ENCODE results near the gene CUEDC1.

The CUEDC1 gene

GRCh38 chr17:57899391-57899790, 55.8 kb downstream of the CUEDC1 start:
- TF ChIP-seq JUND (IDR thresholded peaks at IDR 0.05; ENCODE audit: low read depth) = no peak
- DNase-seq (ENCODE audit: low read depth in 1 of 2, low spot score in 1 of 2) = no peak
- in situ Hi-C loops (cut with HindIII; ENCODE audit: low pct_unique_long_range_greater_than_20kb, low sequenced_read_pairs) = no loop called here

DNA sequence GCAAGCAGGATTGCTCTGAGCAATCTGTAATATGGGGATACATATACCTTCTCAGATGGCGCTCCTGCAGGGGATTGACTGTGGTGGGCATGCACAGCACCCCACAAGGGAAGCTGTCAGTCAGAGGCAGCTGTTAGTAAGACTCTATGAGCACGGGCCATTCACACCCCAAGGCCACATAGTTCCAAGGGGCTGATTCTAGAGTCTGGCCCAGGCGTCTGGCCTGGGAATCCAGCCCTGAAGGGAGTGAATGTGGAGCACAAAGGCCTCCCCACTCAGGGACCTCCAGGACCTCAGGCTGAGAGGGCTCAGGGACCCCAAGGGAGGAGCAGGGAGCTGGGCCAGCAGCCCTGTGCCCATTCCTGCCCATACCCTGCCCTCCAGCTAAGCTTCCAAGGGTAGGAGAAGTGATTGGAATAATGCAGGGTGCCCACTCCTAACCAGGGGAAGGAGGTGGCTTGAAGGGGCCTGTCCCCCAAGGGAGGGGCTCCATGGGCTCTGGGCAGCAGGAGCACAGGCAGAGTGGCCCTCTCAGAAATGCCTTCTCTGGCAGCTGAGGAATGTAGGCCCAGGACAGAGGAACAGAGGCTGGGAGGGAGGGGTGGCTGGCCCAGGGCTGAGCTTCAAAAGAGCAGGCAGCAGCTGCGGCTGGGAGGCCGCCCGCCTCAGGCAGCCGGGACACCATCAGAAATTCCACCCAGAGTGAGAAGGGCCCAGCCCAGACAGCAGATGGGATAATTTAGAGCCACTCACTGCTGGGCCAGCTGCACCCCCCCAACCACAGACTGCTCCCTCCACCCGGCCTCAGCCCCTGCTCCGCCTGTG, 56.5 kb downstream of the CUEDC1 start:
- DNase-seq (ENCODE audit: low read depth in 1 of 2, low spot score in 1 of 2) = peak in 1 of 2 experiments; percentile 95
- in situ Hi-C loops (cut with HindIII; ENCODE audit: low pct_unique_long_range_greater_than_20kb, low sequenced_read_pairs) = no loop called here
- TF ChIP-seq JUND (IDR thresholded peaks at IDR 0.05; ENCODE audit: low read depth) = no peak

DNA sequence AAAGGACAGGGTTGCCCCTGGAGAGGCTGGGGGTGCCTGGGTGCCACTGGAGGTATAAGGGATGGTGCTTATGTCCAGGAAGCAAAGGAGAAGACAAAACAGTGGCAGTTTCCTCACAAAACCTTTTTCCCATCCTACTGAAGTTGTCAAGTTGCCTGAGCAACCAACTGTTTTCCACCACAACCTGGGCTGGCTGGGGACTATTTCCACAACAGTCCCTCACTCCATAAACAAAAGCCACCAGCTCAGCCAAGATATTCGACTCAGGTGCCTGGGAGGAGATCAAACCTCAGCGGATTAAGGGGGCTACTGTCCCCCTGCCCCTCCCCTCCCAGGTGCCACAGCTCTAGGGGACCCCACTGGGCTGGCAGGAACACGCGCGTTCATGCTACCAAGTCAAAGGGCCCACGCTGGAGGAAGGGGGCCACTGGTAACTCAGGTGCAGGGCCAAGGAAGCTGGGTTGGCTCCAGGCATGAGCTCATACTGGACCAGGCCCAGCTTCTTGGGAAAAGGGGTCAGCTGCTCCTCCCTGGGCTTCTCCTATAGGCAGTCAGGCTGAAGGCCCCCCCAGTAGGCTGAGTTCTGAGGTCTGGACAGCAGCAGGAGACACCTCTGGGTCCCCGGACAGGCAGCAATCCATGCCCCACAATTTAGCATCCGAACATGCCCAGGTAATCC, 59.7 kb downstream of the CUEDC1 start:
- in situ Hi-C loops (cut with HindIII; ENCODE audit: low pct_unique_long_range_greater_than_20kb, low sequenced_read_pairs) = no loop called here
- peak in 1 of 2 experiments; percentile 57 for DNase-seq (ENCODE audit: low read depth in 1 of 2, low spot score in 1 of 2)

DNA sequence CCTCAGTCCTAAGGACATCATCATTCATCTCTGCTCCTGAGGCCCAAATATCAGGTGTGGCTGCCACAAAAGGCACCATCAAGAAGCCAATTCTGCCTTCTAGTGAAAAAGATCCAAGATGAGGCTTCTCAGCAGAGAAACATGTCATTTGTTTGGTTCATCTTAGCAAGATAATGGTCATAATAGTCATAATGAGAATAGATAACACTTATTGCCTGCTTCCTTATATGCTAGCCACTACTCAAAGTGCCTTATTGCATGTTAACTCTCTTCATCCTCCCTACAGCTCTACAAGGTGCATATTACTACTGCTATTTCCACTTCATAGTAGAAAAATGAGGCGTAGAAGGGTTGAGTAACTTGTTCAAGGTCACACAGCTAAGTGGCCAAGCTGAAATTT, 60.4 kb downstream of the CUEDC1 start:
- DNase-seq (ENCODE audit: low read depth in 1 of 2, low spot score in 1 of 2) = no peak
- no peak for TF ChIP-seq JUND (IDR thresholded peaks at IDR 0.05; ENCODE audit: low read depth)
- in situ Hi-C loops (cut with HindIII; ENCODE audit: low pct_unique_long_range_greater_than_20kb, low sequenced_read_pairs) = no loop called here

More for the DNA sequence above, 59.7 kb downstream of the CUEDC1 start:
- no peak for TF ChIP-seq JUND (IDR thresholded peaks at IDR 0.05; ENCODE audit: low read depth)

DNA sequence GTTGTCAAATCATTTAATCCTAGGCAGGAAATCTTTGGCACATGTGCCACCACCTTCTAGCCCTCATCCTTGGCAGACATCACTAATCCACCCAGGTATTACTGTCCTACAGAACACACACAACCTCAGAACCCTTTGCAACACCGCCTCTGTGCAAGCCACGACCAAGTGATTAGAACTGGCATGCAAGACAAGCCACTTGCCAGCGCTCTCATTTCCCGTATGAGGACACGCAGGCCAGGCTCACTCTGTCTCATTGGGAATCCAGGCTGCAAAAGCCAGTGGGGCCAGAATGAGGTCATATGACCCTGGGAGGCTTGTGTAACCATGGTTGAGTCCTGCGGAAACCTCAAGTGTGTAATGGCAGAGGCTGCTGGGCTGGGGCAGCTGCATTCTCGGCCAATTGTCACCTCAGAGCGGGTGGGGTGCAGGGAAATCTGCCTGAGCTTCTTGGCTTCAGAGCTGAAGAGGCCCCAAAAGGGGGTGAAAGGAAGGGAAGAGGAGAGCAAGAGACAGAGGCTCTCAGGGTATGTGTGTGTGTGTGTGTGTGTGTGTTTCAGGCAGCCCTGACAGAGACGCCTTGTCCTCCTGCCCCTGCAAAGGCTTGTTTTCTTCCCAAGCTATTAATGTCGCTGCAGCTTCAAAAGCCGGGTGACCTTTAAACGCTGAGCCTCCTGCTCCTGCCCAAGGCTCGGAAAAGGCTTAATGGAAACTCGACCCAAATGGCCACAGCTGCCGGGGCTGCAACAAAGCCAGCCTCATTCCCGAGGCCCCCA, 62.2 kb downstream of the CUEDC1 start:
- peak; percentile 72 to 100 for DNase-seq (ENCODE audit: low read depth in 1 of 2, low spot score in 1 of 2)
- in situ Hi-C loops (cut with HindIII; ENCODE audit: low pct_unique_long_range_greater_than_20kb, low sequenced_read_pairs) = no loop called here
- TF ChIP-seq JUND (IDR thresholded peaks at IDR 0.05; ENCODE audit: low read depth) = peak; percentile 68; the same call in 1 of the 2 replicates

GRCh38 chr17:57892146-57892819, 62.9 kb downstream of the CUEDC1 start:
- in situ Hi-C loops (cut with HindIII; ENCODE audit: low pct_unique_long_range_greater_than_20kb, low sequenced_read_pairs) = no loop called here
- no peak for TF ChIP-seq JUND (IDR thresholded peaks at IDR 0.05; ENCODE audit: low read depth)

DNA sequence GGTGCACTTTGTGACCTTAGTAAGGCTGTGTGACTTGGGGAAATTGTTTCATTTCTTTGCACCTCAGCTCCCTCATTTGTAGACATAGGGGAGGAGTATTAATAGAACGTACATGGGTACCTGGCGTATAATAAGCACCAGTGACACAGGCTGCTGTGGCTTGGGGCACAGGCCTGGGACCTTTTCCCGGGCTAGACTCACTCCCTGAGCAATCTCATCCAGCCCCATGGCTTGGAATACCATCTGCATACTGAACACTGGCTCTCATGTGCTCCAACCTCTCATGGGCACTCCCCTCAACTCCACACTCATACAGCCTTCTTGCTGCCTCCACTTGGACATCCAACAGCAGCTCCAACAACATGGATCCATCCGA, 64.4 kb downstream of the CUEDC1 start:
- in situ Hi-C loops (cut with HindIII; ENCODE audit: low pct_unique_long_range_greater_than_20kb, low sequenced_read_pairs) = no loop called here
- TF ChIP-seq JUND (IDR thresholded peaks at IDR 0.05; ENCODE audit: low read depth) = no peak
- peak in 1 of 2 experiments; percentile 56 for DNase-seq (ENCODE audit: low read depth in 1 of 2, low spot score in 1 of 2)

More at GRCh38 chr17:57892146-57892819, 62.9 kb downstream of the CUEDC1 start:
- peak; percentile 86 to 98 for DNase-seq (ENCODE audit: low read depth in 1 of 2, low spot score in 1 of 2)

- in situ Hi-C loops (cut with HindIII; ENCODE audit: low pct_unique_long_range_greater_than_20kb, low sequenced_read_pairs) = no loop called here
Measured at GRCh38 chr17:57889892-57890856, 65.0 kb downstream of the CUEDC1 start.

GRCh38 chr17:57889252-57889651, 66.0 kb downstream of the CUEDC1 start:
- TF ChIP-seq JUND (IDR thresholded peaks at IDR 0.05; ENCODE audit: low read depth) = no peak
- in situ Hi-C loops (cut with HindIII; ENCODE audit: low pct_unique_long_range_greater_than_20kb, low sequenced_read_pairs) = no loop called here
- no peak for DNase-seq (ENCODE audit: low read depth in 1 of 2, low spot score in 1 of 2)

More at GRCh38 chr17:57889892-57890856, 65.0 kb downstream of the CUEDC1 start:
- DNase-seq (ENCODE audit: low read depth in 1 of 2, low spot score in 1 of 2) = peak in 1 of 2 experiments; percentile 95
- TF ChIP-seq JUND (IDR thresholded peaks at IDR 0.05; ENCODE audit: low read depth) = no peak

- no peak for TF ChIP-seq JUND (IDR thresholded peaks at IDR 0.05; ENCODE audit: low read depth)
- in situ Hi-C loops (cut with HindIII; ENCODE audit: low pct_unique_long_range_greater_than_20kb, low sequenced_read_pairs) = no loop called here
- DNase-seq (ENCODE audit: low read depth in 1 of 2, low spot score in 1 of 2) = no peak
Measured at GRCh38 chr17:57888311-57889216, 66.6 kb downstream of the CUEDC1 start.
